Smooth muscle cell (in vitro differentiated cells): Measurements from ENCODE around the gene TMEM9. TPM values are rescaled to one million over a fixed set of nuclear protein-coding genes. Genes with fewer than 3 reads are reported as not detected.

Experiments used
- DNase-seq: peaks from one replicate; lab custom pipeline; 2025; ENCODE audit not compliant: unreplicated experiment; lab: John Stamatoyannopoulos, UW
- H2AFZ ChIP-seq: fragments of 200-600 bp; sonication (generic); 2 replicates; pipeline ENCODE4 v1.6.0; 2016; ENCODE audit warnings: antibody characterized with exemption, low read depth, mild to moderate bottlenecking
- H3F3A ChIP-seq: fragments of 200-600 bp; sonication (generic); 2 replicates; pipeline ENCODE4 v1.6.0; 2017; ENCODE audit warnings: antibody characterized with exemption, low read depth
- H3K27ac ChIP-seq: fragments of 200-600 bp; sonication (generic); 2 replicates; pipeline ENCODE4 v1.5.1; 2016; ENCODE audit warnings: low read depth, mild to moderate bottlenecking
- H3K27me3 ChIP-seq: fragments of 200-600 bp; sonication (generic); 2 replicates; pipeline ENCODE4 v1.6.1; 2016; ENCODE audit warnings: low read depth, mild to moderate bottlenecking
- H3K36me3 ChIP-seq: fragments of 200-600 bp; sonication (generic); 2 replicates; pipeline ENCODE4 v1.5.1; 2016; ENCODE audit warnings: low read depth
- H3K4me1 ChIP-seq: fragments of 200-600 bp; sonication (generic); 2 replicates; pipeline ENCODE4 v1.5.1; 2016; ENCODE audit warnings: low read depth
- H3K4me2 ChIP-seq: fragments of 200-600 bp; sonication (generic); 2 replicates; pipeline ENCODE4 v1.6.0; 2016; ENCODE audit warnings: mild to moderate bottlenecking
- H3K4me3 ChIP-seq: fragments of 200-600 bp; sonication (generic); 2 replicates; pipeline ENCODE4 v1.5.1; 2016; ENCODE audit warnings: mild to moderate bottlenecking
- H3K79me2 ChIP-seq: fragments of 200-600 bp; sonication (generic); 2 replicates; pipeline ENCODE4 v1.6.0; 2016; ENCODE audit warnings: low read depth, mild to moderate bottlenecking
- H3K9ac ChIP-seq: fragments of 200-600 bp; sonication (generic); 2 replicates; pipeline ENCODE4 v1.6.0; 2016; ENCODE audit warnings: low read depth
- H3K9me3 ChIP-seq: fragments of 200-600 bp; sonication (generic); replicated peaks from 2 replicates; pipeline ENCODE4 v1.5.1; 2016; ENCODE audit warnings: low read depth
- H4K20me1 ChIP-seq: fragments of 200-600 bp; sonication (generic); 2 replicates; pipeline ENCODE4 v1.6.0; 2016; ENCODE audit warnings: low read depth
- WGBS: methylation state at CpG from one replicate; pipeline ENCODE4 v1.1.7; 2016; ENCODE audit warnings: low lambda C conversion rate; 5-methylcytosine and 5-hydroxymethylcytosine counted together
- polyA plus RNA-seq: library from polyadenylated mRNA; unstranded; fragments of >200 nt; fragmentation: Nextera tagmentation; extraction: Ambion mirVana; gene quantifications from 2 replicates; pipeline ENCODE4 v1.2.1, GENCODE V29; 2016
- total RNA-seq: library from RNA; depleted of rRNA; stranded (reverse); fragments of >200 nt; gene quantifications from 2 replicates; pipeline ENCODE4 v1.2.3, GENCODE V29; 2014
- TF ChIP-seq, protein P1 (sequence below): fragments of 200-600 bp; sonication (generic); IDR thresholded peaks from 2 replicates; pipeline ENCODE4 v1.5.1; 2017; ENCODE audit warnings: borderline replicate concordance, mild to moderate bottlenecking, antibody characterized with exemption; ENCODE audit not compliant: insufficient read depth, poor library complexity, severe bottlenecking

TMEM9 gene
- total and polyA plus RNA-seq, 2 experiments from 2014 or later, result 153 to 211 TPM

DNA sequence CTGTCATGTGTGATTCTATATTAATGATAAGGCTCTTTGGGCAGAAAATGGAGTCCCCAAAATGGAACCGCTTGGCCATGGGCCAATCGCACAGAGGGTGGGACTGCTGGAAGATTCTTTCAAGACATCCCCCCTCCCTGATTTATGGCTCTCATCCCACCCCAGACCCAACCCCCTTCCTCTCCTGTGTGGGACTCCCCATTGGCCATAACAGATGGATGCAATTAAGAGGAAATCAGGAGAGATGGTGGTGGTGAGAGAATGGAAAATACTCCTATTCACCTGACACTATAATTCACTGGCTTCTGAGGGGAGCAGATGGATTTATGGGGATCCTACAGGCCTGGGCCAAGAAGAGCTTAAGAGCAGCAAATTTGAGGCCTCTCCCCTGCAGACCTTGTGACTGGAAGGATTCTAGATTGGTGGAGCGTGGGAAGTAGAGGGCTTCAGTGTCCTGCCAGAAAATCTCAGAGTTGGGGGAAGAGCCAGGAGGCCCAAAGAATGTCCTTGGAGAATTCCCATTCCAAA is 38.1 kb upstream of the TMEM9 start:
- Histone ChIP-seq H3K4me2 (no peak overlapping the region), H3K4me1 (peaks cover 13% of the 10 kb centered on the region), H3K79me2 (no peaks in the 10 kb centered on the region), H3K27ac (no peak overlapping the region), H3K27me3 (no peaks in the 10 kb centered on the region), H3K36me3 (no peaks in the 10 kb centered on the region), H3F3A (no peaks in the 10 kb centered on the region), H3K4me3 (no peak overlapping the region), H2AFZ (no peak overlapping the region), H3K9me3 (no peaks in the 10 kb centered on the region), H4K20me1 (no peaks in the 10 kb centered on the region), H3K9ac (no peak overlapping the region)
- no peak for DNase-seq
- WGBS, result 97% methylated on average over 3 of the region's 3 CpGs
- TF ChIP-seq, protein P1, sequence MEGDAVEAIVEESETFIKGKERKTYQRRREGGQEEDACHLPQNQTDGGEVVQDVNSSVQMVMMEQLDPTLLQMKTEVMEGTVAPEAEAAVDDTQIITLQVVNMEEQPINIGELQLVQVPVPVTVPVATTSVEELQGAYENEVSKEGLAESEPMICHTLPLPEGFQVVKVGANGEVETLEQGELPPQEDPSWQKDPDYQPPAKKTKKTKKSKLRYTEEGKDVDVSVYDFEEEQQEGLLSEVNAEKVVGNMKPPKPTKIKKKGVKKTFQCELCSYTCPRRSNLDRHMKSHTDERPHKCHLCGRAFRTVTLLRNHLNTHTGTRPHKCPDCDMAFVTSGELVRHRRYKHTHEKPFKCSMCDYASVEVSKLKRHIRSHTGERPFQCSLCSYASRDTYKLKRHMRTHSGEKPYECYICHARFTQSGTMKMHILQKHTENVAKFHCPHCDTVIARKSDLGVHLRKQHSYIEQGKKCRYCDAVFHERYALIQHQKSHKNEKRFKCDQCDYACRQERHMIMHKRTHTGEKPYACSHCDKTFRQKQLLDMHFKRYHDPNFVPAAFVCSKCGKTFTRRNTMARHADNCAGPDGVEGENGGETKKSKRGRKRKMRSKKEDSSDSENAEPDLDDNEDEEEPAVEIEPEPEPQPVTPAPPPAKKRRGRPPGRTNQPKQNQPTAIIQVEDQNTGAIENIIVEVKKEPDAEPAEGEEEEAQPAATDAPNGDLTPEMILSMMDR, result no peak

DNA sequence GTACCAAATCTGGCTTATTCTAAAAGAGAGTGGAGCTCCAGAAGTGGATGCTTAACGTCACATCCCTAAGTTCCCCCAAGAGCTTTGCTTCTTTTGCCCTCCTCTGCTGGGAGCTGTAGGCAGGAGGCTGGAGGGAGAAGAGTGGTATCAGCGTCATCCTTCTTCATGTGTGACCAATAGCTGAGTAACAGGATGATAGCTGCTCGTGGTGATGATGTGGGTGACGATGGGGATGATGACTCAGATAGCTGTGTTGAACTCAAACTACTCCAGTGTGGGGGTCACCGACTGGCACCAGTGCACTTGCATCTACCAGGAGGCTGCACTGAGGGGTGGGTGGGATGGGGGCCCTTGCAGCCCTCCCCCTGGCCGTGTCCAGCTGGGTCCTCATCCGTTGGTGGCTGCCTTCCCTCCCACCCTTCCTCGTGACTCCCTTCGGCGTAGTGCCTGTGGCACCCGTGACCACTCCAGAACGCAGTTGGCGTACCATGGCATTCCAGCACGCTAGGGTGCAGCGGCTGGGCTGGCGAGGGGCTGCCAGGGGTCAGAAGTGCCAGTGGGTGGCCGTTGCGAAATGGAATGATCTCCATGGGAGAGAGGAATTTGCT is 37.5 kb upstream of the TMEM9 start:
- Histone ChIP-seq H3K9ac (no peak overlapping the region), H2AFZ (no peak overlapping the region), H3K4me2 (no peak overlapping the region), H3K27me3 (no peaks in the 10 kb centered on the region), H3K9me3 (no peaks in the 10 kb centered on the region), H3K27ac (no peak overlapping the region), H4K20me1 (no peaks in the 10 kb centered on the region), H3K36me3 (no peaks in the 10 kb centered on the region), H3K79me2 (no peaks in the 10 kb centered on the region), H3K4me3 (no peak overlapping the region), H3K4me1 (peaks cover 13% of the 10 kb centered on the region), H3F3A (no peaks in the 10 kb centered on the region)
- TF ChIP-seq, protein P1, result no peak
- no peak for DNase-seq
- WGBS, result 73% methylated on average over 18 of the region's 18 CpGs

DNA sequence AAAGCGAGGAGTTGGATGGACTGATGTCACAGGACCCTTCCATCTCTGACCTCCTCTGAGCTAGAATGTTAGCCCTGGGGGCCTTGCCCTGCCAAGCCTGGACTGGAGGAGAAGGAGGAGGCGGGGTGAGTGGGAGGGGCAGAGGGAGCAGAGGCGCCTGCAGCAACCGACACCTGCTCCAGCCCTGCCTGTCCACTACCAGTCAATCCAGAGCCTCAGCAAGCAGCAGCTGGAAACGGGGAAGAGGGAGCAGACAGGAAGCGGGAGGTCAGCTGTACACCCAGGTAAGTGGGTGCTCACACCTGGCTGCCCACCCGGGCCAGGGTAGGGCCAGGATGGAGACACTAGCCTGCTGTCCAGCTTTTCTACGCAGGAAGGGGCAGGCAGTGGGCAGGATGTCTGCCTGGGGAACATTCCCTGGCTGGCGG is 36.4 kb upstream of the TMEM9 start, which contains the start of gene IGFN1:
Gene IGFN1 (plus strand): TSS at position 201 of the 428 bp plus-strand sequence. CDS start 2,470 bp downstream, outside the sequence.
- Histone ChIP-seq H3K36me3 (no peaks in the 10 kb centered on the region), H3K27ac (no peak within 1 kb of the TSS), H3K27me3 (no peaks in the 10 kb centered on the region), H2AFZ (no peak within 1 kb of the TSS), H3F3A (peaks cover 2% of the 10 kb centered on the region), H3K4me3 (no peak within 1 kb of the TSS), H3K79me2 (no peaks in the 10 kb centered on the region), H4K20me1 (no peaks in the 10 kb centered on the region), H3K9me3 (no peaks in the 10 kb centered on the region), H3K9ac (no peak within 1 kb of the TSS), H3K4me1 (peaks cover 13% of the 10 kb centered on the region), H3K4me2 (no peak within 1 kb of the TSS)
- TF ChIP-seq, protein P1, result no peak
- 65% methylated on average over 9 of the region's 9 CpGs for WGBS
- DNase-seq, result no peak

DNA sequence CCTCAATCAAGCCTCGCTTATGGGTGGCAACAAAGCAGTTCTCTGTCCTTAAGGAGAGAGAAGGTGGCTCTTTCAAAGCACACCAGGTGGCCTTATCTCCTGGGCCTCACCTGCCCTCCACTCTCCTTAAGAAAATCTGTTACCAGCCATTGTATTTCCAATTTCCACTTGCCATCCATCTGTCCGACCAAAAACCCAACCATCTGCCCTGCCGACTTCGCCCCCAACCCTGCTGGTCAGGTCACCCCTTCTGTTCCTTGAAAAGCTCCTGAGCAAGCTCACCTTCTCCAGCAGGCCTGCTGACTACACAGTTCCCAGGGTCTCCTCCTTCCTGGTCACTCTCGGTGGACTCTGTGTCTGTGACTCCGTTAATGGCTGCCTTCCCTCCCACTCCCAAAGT is 35.7 kb upstream of the TMEM9 start:
- Histone ChIP-seq H3K9me3 (no peaks in the 10 kb centered on the region), H3K27me3 (no peaks in the 10 kb centered on the region), H3F3A (peaks cover 8% of the 10 kb centered on the region), H3K4me3 (no peak overlapping the region), H3K9ac (no peak overlapping the region), H2AFZ (no peak overlapping the region), H4K20me1 (no peaks in the 10 kb centered on the region), H3K36me3 (no peaks in the 10 kb centered on the region), H3K4me1 (peaks cover 13% of the 10 kb centered on the region), H3K79me2 (no peaks in the 10 kb centered on the region), H3K4me2 (no peak overlapping the region), H3K27ac (no peak overlapping the region)
- WGBS, result 95% methylated on average over 6 of the region's 6 CpGs
- TF ChIP-seq, protein P1, result no peak
- DNase-seq, result no peak
